GM23248 (cell line): ENCODE results near the gene BEST2.

Source experiments
- EZH2 ChIP-seq: fragments of 200-600 bp; sonication (generic); IDR thresholded peaks from 2 replicates; pipeline ENCODE4 v1.6.1; 2018; ENCODE audit warnings: antibody characterized with exemption, mild to moderate bottlenecking; ENCODE audit not compliant: insufficient read depth, poor library complexity, severe bottlenecking
- EZH2phosphoT487 ChIP-seq: fragments of 200-600 bp; sonication (generic); IDR thresholded peaks from 2 replicates; pipeline ENCODE4 v1.6.1; 2018; ENCODE audit warnings: antibody characterized with exemption, moderate library complexity, mild to moderate bottlenecking, low read depth; ENCODE audit not compliant: insufficient read depth

GRCh38 chr19:12764698-12765097 is 13.1 kb downstream of the BEST2 start:
- TF ChIP-seq EZH2 (no peak), EZH2phosphoT487 (no peak)
